ENCODE results near the gene PAEP. TPM values are rescaled to one million over a fixed set of nuclear protein-coding genes. Genes with fewer than 3 reads are reported as not detected.

Gene PAEP
- total and polyA plus RNA-seq, 12 donors: not detected

GRCh38 chr9:135551456-135551855 lies 10.1 kb upstream of the PAEP start:
- WGBS, 2 donors: 90 to 93% methylated on average over 13 of the region's 13 CpGs
- peaks cover 0 to 5% (median 0%) of the 10 kb centered on the region in 7 donors for H3K27me3 ChIP-seq
- intact Hi-C loops (cut with DNase I): no loop called here
- no peak overlapping the region for H3K4me3 ChIP-seq
- no peak for ATAC-seq
- H3K4me1 ChIP-seq: no peaks in the 10 kb centered on the region
- H3K36me3 ChIP-seq: no peaks in the 10 kb centered on the region
- DNase-seq: no peak
- no peak overlapping the region for H3K27ac ChIP-seq
- peaks cover 0 to 10% (median 0%) of the 10 kb centered on the region in 11 donors for H3K9me3 ChIP-seq
- TF ChIP-seq CTCF (IDR thresholded peaks at IDR 0.05): no peak

GRCh38 chr9:135552021-135552697 lies 9.4 kb upstream of the PAEP start:
- 80 to 86% methylated on average over 18 of the region's 18 CpGs for WGBS, 2 donors
- Histone ChIP-seq H3K36me3 (no peaks in the 10 kb centered on the region), H3K27ac (no peak overlapping the region), H3K4me1 (no peaks in the 10 kb centered on the region), H3K9me3 (peaks cover 0 to 10% (median 0%) of the 10 kb centered on the region in 11 donors), H3K4me3 (no peak overlapping the region), H3K27me3 (peaks cover 0 to 5% (median 0%) of the 10 kb centered on the region in 7 donors)
- intact Hi-C loops (cut with DNase I): no loop called here
- TF ChIP-seq CTCF (IDR thresholded peaks at IDR 0.05): no peak
- DNase-seq (no peak), ATAC-seq (no peak)

- H3K4me1 ChIP-seq: no peaks in the 10 kb centered on the region
- ATAC-seq (no peak), DNase-seq (no peak)
- H3K9me3 ChIP-seq: peaks cover 0 to 10% (median 0%) of the 10 kb centered on the region in 11 donors
- WGBS, 2 donors: 89 to 92% methylated on average over 18 to 19 of the region's 19 CpGs
- intact Hi-C loops (cut with DNase I): loop anchor here in 1 of 10 donors (1.0 kb wide), 1 partner anchor 35 kb away; no protein-coding TSS in a partner anchor
- no peak for TF ChIP-seq CTCF (IDR thresholded peaks at IDR 0.05)
- no peaks in the 10 kb centered on the region for H3K36me3 ChIP-seq
- H3K27ac ChIP-seq: no peak overlapping the region
- no peak overlapping the region for H3K4me3 ChIP-seq
- H3K27me3 ChIP-seq: peaks cover 0 to 5% (median 0%) of the 10 kb centered on the region in 7 donors
These were observed 8.8 kb upstream of the PAEP start for GRCh38 chr9:135552698-135553171.

GRCh38 chr9:135554718-135555117 lies 6.8 kb upstream of the PAEP start:
- H3K4me3 ChIP-seq: no peak overlapping the region
- DNase-seq (no peak), ATAC-seq (no peak)
- intact Hi-C loops (cut with DNase I): no loop called here
- no peak for TF ChIP-seq CTCF (IDR thresholded peaks at IDR 0.05)
- WGBS, 2 donors: 80 to 89% methylated on average over 4 of the region's 4 CpGs
- no peaks in the 10 kb centered on the region for H3K36me3 ChIP-seq
- H3K4me1 ChIP-seq: no peaks in the 10 kb centered on the region
- no peak overlapping the region for H3K27ac ChIP-seq
- H3K9me3 ChIP-seq: peaks cover 0 to 10% (median 0%) of the 10 kb centered on the region in 11 donors
- H3K27me3 ChIP-seq: peaks cover 0 to 7% (median 0%) of the 10 kb centered on the region in 7 donors
